ENCODE results near the gene MAP2K7.
"Not testable (repeated sequence)": the region's sequence is repeated elsewhere in the genome, so short reads cannot be mapped to it uniquely, and the experiment has no call there.

Gene MAP2K7

GRCh38 chr19:7928741-7929701 lies 25.3 kb downstream of the MAP2K7 start:
- H3K4me1 ChIP-seq (ENCODE audit: control insufficient read depth, insufficient read depth, low read length, unreplicated experiment): peaks cover 18% of the 10 kb centered on the region
- H3K36me3 ChIP-seq (ENCODE audit: insufficient read depth, low read length): no peaks in the 10 kb centered on the region
- H3K79me2 ChIP-seq (ENCODE audit: control insufficient read depth, insufficient read depth, low read length, unreplicated experiment): no peaks in the 10 kb centered on the region
- no peak overlapping the region for H2AFZ ChIP-seq (ENCODE audit: low read length, unreplicated experiment)
- peak overlapping the region; percentile 91 for H3K27ac ChIP-seq (ENCODE audit: low read depth, low read length)
- no peaks in the 10 kb centered on the region for H3K27me3 ChIP-seq (ENCODE audit: insufficient read depth, low read length)
- peak overlapping the region; percentile 3; the same call in 1 of the 2 replicates for H3K4me3 ChIP-seq (ENCODE audit: low read depth, low read length)

GRCh38 chr19:7930030-7930429 lies 26.4 kb downstream of the MAP2K7 start:
- not testable (repeated sequence) for H3K36me3 ChIP-seq (ENCODE audit: insufficient read depth, low read length); H3K4me3 ChIP-seq (ENCODE audit: low read depth, low read length); H3K79me2 ChIP-seq (ENCODE audit: control insufficient read depth, insufficient read depth, low read length, unreplicated experiment); H2AFZ ChIP-seq (ENCODE audit: low read length, unreplicated experiment); H3K27me3 ChIP-seq (ENCODE audit: insufficient read depth, low read length)
- Histone ChIP-seq H3K27ac (ENCODE audit: low read depth, low read length) (peak overlapping the region; percentile 91; the same call in 1 of the 2 replicates), H3K4me1 (ENCODE audit: control insufficient read depth, insufficient read depth, low read length, unreplicated experiment) (peaks cover 18% of the 10 kb centered on the region)

- Histone ChIP-seq H2AFZ (ENCODE audit: low read length, unreplicated experiment) (no peak overlapping the region), H3K36me3 (ENCODE audit: insufficient read depth, low read length) (no peaks in the 10 kb centered on the region), H3K79me2 (ENCODE audit: control insufficient read depth, insufficient read depth, low read length, unreplicated experiment) (no peaks in the 10 kb centered on the region), H3K4me1 (ENCODE audit: control insufficient read depth, insufficient read depth, low read length, unreplicated experiment) (peaks cover 18% of the 10 kb centered on the region), H3K4me3 (ENCODE audit: low read depth, low read length) (no peak overlapping the region), H3K27ac (ENCODE audit: low read depth, low read length) (peak overlapping the region; percentile 91; the same call in 1 of the 2 replicates), H3K27me3 (ENCODE audit: insufficient read depth, low read length) (no peaks in the 10 kb centered on the region)
Measured at GRCh38 chr19:7930765-7931164, 27.1 kb downstream of the MAP2K7 start.

GRCh38 chr19:7931221-7932061 lies 27.8 kb downstream of the MAP2K7 start:
- Histone ChIP-seq H3K79me2 (ENCODE audit: control insufficient read depth, insufficient read depth, low read length, unreplicated experiment) (no peaks in the 10 kb centered on the region), H3K4me1 (ENCODE audit: control insufficient read depth, insufficient read depth, low read length, unreplicated experiment) (peaks cover 18% of the 10 kb centered on the region), H3K27me3 (ENCODE audit: insufficient read depth, low read length) (no peaks in the 10 kb centered on the region), H3K36me3 (ENCODE audit: insufficient read depth, low read length) (no peaks in the 10 kb centered on the region), H2AFZ (ENCODE audit: low read length, unreplicated experiment) (no peak overlapping the region), H3K27ac (ENCODE audit: low read depth, low read length) (no peak overlapping the region), H3K4me3 (ENCODE audit: low read depth, low read length) (no peak overlapping the region)

- Histone ChIP-seq H3K27ac (ENCODE audit: low read depth, low read length) (no peak overlapping the region), H3K4me1 (ENCODE audit: control insufficient read depth, insufficient read depth, low read length, unreplicated experiment) (peaks cover 18% of the 10 kb centered on the region), H3K27me3 (ENCODE audit: insufficient read depth, low read length) (no peaks in the 10 kb centered on the region), H2AFZ (ENCODE audit: low read length, unreplicated experiment) (no peak overlapping the region), H3K36me3 (ENCODE audit: insufficient read depth, low read length) (no peaks in the 10 kb centered on the region), H3K79me2 (ENCODE audit: control insufficient read depth, insufficient read depth, low read length, unreplicated experiment) (no peaks in the 10 kb centered on the region), H3K4me3 (ENCODE audit: low read depth, low read length) (no peak overlapping the region)
Measured at GRCh38 chr19:7932276-7932929, 28.7 kb downstream of the MAP2K7 start.

GRCh38 chr19:7932930-7933300 lies 29.2 kb downstream of the MAP2K7 start:
- H3K27ac ChIP-seq (ENCODE audit: low read depth, low read length): no peak overlapping the region
- no peaks in the 10 kb centered on the region for H3K27me3 ChIP-seq (ENCODE audit: insufficient read depth, low read length)
- peaks cover 16% of the 10 kb centered on the region for H3K4me1 ChIP-seq (ENCODE audit: control insufficient read depth, insufficient read depth, low read length, unreplicated experiment)
- no peak overlapping the region for H3K4me3 ChIP-seq (ENCODE audit: low read depth, low read length)
- H3K79me2 ChIP-seq (ENCODE audit: control insufficient read depth, insufficient read depth, low read length, unreplicated experiment): no peaks in the 10 kb centered on the region
- H3K36me3 ChIP-seq (ENCODE audit: insufficient read depth, low read length): no peaks in the 10 kb centered on the region
- H2AFZ ChIP-seq (ENCODE audit: low read length, unreplicated experiment): no peak overlapping the region

- Histone ChIP-seq H3K4me3 (ENCODE audit: low read depth, low read length) (no peak overlapping the region), H3K36me3 (ENCODE audit: insufficient read depth, low read length) (no peaks in the 10 kb centered on the region), H3K4me1 (ENCODE audit: control insufficient read depth, insufficient read depth, low read length, unreplicated experiment) (peaks cover 11% of the 10 kb centered on the region), H3K79me2 (ENCODE audit: control insufficient read depth, insufficient read depth, low read length, unreplicated experiment) (no peaks in the 10 kb centered on the region), H3K27me3 (ENCODE audit: insufficient read depth, low read length) (no peaks in the 10 kb centered on the region), H2AFZ (ENCODE audit: low read length, unreplicated experiment) (no peak overlapping the region), H3K27ac (ENCODE audit: low read depth, low read length) (no peak overlapping the region)
Measured at GRCh38 chr19:7933411-7933810, 29.7 kb downstream of the MAP2K7 start.

GRCh38 chr19:7933828-7934725 lies 30.4 kb downstream of the MAP2K7 start:
- Histone ChIP-seq H3K36me3 (ENCODE audit: insufficient read depth, low read length) (no peaks in the 10 kb centered on the region), H3K4me3 (ENCODE audit: low read depth, low read length) (no peak overlapping the region), H3K27ac (ENCODE audit: low read depth, low read length) (no peak overlapping the region), H3K27me3 (ENCODE audit: insufficient read depth, low read length) (no peaks in the 10 kb centered on the region), H2AFZ (ENCODE audit: low read length, unreplicated experiment) (no peak overlapping the region), H3K4me1 (ENCODE audit: control insufficient read depth, insufficient read depth, low read length, unreplicated experiment) (peaks cover 6% of the 10 kb centered on the region), H3K79me2 (ENCODE audit: control insufficient read depth, insufficient read depth, low read length, unreplicated experiment) (peaks cover 2% of the 10 kb centered on the region)

GRCh38 chr19:7934766-7935165 lies 31.1 kb downstream of the MAP2K7 start:
- Histone ChIP-seq H3K79me2 (ENCODE audit: control insufficient read depth, insufficient read depth, low read length, unreplicated experiment) (peaks cover 3% of the 10 kb centered on the region), H2AFZ (ENCODE audit: low read length, unreplicated experiment) (no peak overlapping the region), H3K4me3 (ENCODE audit: low read depth, low read length) (no peak overlapping the region), H3K27ac (ENCODE audit: low read depth, low read length) (no peak overlapping the region), H3K27me3 (ENCODE audit: insufficient read depth, low read length) (no peaks in the 10 kb centered on the region), H3K4me1 (ENCODE audit: control insufficient read depth, insufficient read depth, low read length, unreplicated experiment) (no peaks in the 10 kb centered on the region), H3K36me3 (ENCODE audit: insufficient read depth, low read length) (no peaks in the 10 kb centered on the region)
